CD4-positive, CD25-positive, alpha-beta regulatory T cell (primary cell): ENCODE data around the gene SULT1E1. TPM values are rescaled to one million over a fixed set of nuclear protein-coding genes. Genes with fewer than 3 reads are reported as not detected.
A peak's percentile ranks its signal among the peaks of the same experiment; 100 is the strongest.

Source experiments
- ATAC-seq, 2 donors: fragments of 150-1000 bp; cut with Tn5 transposase; one replicate each; pipeline ENCODE4 v1.10.0; 2021; ENCODE audit warnings: low read depth in 2 of 2, moderate number of reproducible peaks in 2 of 2, moderate library complexity in 1 of 2
- DNase-seq, 3 donors: peaks; one replicate each; pipeline versions ENCODE4 v3.0.0 to v3.0.0-alpha.2; 2012 to 2022; ENCODE audit warnings: mixed read lengths in 1 of 3
- H3K27ac ChIP-seq: one replicate; pipeline ENCODE4 v1.7.0; 2013; ENCODE audit warnings: mild to moderate bottlenecking, low read length; ENCODE audit not compliant: insufficient read depth, poor library complexity, severe bottlenecking
- H3K27me3 ChIP-seq: one replicate; pipeline ENCODE4 v1.7.0; 2013; ENCODE audit warnings: low read length; ENCODE audit not compliant: control insufficient read depth, insufficient read depth
- H3K36me3 ChIP-seq: one replicate; pipeline ENCODE4 v1.7.0; 2013; ENCODE audit warnings: mild to moderate bottlenecking, low read length, moderate library complexity; ENCODE audit not compliant: control insufficient read depth, insufficient read depth
- H3K4me1 ChIP-seq: 2 replicates; pipeline ENCODE4 v1.7.0; 2013; ENCODE audit warnings: mild to moderate bottlenecking, low read length; ENCODE audit not compliant: insufficient read depth, control insufficient read depth, poor library complexity, severe bottlenecking
- H3K4me3 ChIP-seq: one replicate; pipeline ENCODE4 v1.7.0; 2013; ENCODE audit warnings: low read depth, mild to moderate bottlenecking, low read length, moderate library complexity
- H3K9me3 ChIP-seq, 2 experiments: 1 replicate in 1 of 2; 2 replicates in 1 of 2; pipeline ENCODE4 v1.7.0; 2013; ENCODE audit warnings: low read length in 2 of 2, mild to moderate bottlenecking in 1 of 2, moderate library complexity in 1 of 2; ENCODE audit not compliant: control insufficient read depth in 2 of 2
- H3K27ac Mint-ChIP-seq, 3 donors: one replicate each; pipeline ENCODE4 v1.8.0; 2020 to 2022; ENCODE audit warnings: mild to moderate bottlenecking in 3 of 3, mixed read lengths in 3 of 3, moderate library complexity in 2 of 3
- H3K27me3 Mint-ChIP-seq: one replicate; pipeline ENCODE4 v1.8.0; 2022; ENCODE audit warnings: mild to moderate bottlenecking, mixed read lengths
- H3K36me3 Mint-ChIP-seq: one replicate; pipeline ENCODE4 v1.8.0; 2020; ENCODE audit warnings: mixed read lengths
- H3K4me1 Mint-ChIP-seq, 4 donors: one replicate each; pipeline ENCODE4 v1.8.0; 2020 to 2022; ENCODE audit warnings: mixed read lengths in 4 of 4, mild to moderate bottlenecking in 1 of 4
- H3K4me3 Mint-ChIP-seq, 4 donors: one replicate each; pipeline ENCODE4 v1.8.0; 2020 to 2022; ENCODE audit warnings: mild to moderate bottlenecking in 4 of 4, mixed read lengths in 4 of 4, moderate library complexity in 3 of 4
- H3K9me3 Mint-ChIP-seq, 7 donors: one replicate each; pipeline ENCODE4 v1.8.0; 2020 to 2022; ENCODE audit warnings: mixed read lengths in 7 of 7, mild to moderate bottlenecking in 3 of 7, moderate library complexity in 2 of 7
- polyA plus RNA-seq, 4 donors: library from polyadenylated mRNA; unstranded; fragments of 300-500 nt; fragmentation: Illumina TruSeq; gene quantifications; one replicate each; pipeline ENCODE4 v1.2.3, GENCODE V29; 2021
- total RNA-seq: library from RNA; stranded (reverse); gene quantifications from one replicate; pipeline ENCODE4 v1.2.3, GENCODE V29; 2022

Gene SULT1E1
- total and polyA plus RNA-seq, 5 donors from 2014 or later = not detected

- Mint-ChIP-seq H3K4me1 (peaks cover 0 to 7% (median 6%) of the 10 kb centered on the region in 4 donors), H3K4me3 (no peak overlapping the region), H3K9me3 (no peaks in the 10 kb centered on the region), H3K36me3 (no peaks in the 10 kb centered on the region), H3K27ac (no peak overlapping the region), H3K27me3 (peaks cover 4% of the 10 kb centered on the region)
- Histone ChIP-seq H3K36me3 (no peaks in the 10 kb centered on the region), H3K4me3 (no peak overlapping the region), H3K27me3 (no peaks in the 10 kb centered on the region), H3K27ac (no peak overlapping the region), H3K9me3 (no peaks in the 10 kb centered on the region), H3K4me1 (no peaks in the 10 kb centered on the region)
- no peak for DNase-seq
- no peak for ATAC-seq
Observed at GRCh38 chr4:69822198-69822597, 37.7 kb downstream of the SULT1E1 start.

DNA sequence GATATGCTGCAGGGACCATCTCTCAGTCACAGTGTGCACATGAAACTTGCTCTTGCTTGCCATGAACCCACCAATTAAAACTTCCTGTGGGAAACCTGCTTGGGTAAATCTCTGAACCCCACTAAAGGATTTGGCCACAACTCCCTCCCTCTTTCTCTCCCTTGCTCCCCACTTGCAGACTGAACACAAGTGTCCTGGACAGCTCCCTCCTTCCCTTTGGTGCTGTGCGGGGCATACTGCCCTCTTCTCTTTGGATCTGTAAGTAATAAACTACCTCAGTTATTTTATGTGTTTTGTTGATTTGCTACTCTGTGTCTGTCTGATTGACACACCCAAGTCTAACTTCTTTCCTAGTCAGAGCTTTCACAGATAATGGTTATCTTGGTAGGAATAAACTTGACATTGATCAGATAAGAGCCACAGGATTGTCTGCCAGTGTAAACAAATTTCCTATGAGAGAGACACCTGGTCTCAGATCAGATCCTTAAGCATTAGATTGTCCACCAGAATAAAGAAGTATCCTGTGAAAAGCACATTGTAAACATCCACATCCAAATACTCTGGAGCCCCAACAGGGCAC lies 41.8 kb downstream of the SULT1E1 start:
- Mint-ChIP-seq H3K4me1 (peaks cover 0 to under 1% (median 0%) of the 10 kb centered on the region in 4 donors), H3K27ac (no peak overlapping the region), H3K9me3 (no peaks in the 10 kb centered on the region), H3K27me3 (no peaks in the 10 kb centered on the region), H3K4me3 (no peak overlapping the region), H3K36me3 (no peaks in the 10 kb centered on the region)
- Histone ChIP-seq H3K4me1 (no peaks in the 10 kb centered on the region), H3K36me3 (no peaks in the 10 kb centered on the region), H3K27ac (no peak overlapping the region), H3K27me3 (no peaks in the 10 kb centered on the region), H3K9me3 (no peaks in the 10 kb centered on the region), H3K4me3 (no peak overlapping the region)
- ATAC-seq = peak in 1 of 2 donors; percentile 31
- no peak for DNase-seq

- no peak for ATAC-seq
Observed at GRCh38 chr4:69816236-69816635, 43.7 kb downstream of the SULT1E1 start.

DNA sequence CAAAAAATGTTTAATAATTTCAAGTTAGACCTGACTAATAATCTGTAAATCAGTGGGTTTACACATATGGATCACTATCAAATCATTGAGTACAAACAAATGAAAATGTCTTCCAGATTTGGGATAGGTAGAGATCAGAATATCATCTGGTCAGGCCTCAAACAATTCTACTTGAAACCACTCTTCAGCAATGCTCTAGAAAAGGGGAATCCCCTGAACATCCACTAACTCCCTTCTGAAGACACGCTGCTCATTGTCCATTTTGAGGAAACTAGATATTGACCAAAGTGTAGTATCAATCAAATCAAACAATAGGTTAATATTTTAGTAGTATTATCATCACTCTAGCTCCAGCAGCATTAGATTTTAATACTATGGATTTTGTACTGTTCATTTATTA lies 46.3 kb downstream of the SULT1E1 start:
- Histone ChIP-seq H3K27ac (no peak overlapping the region), H3K4me1 (no peaks in the 10 kb centered on the region), H3K27me3 (no peaks in the 10 kb centered on the region), H3K9me3 (no peaks in the 10 kb centered on the region), H3K4me3 (no peak overlapping the region), H3K36me3 (no peaks in the 10 kb centered on the region)
- DNase-seq (no peak), ATAC-seq (no peak)
- no peaks in the 10 kb centered on the region for H3K27me3 Mint-ChIP-seq
- H3K27ac Mint-ChIP-seq = no peak overlapping the region
- H3K9me3 Mint-ChIP-seq = no peaks in the 10 kb centered on the region
- no peaks in the 10 kb centered on the region for H3K4me1 Mint-ChIP-seq
- no peak overlapping the region for H3K4me3 Mint-ChIP-seq
- no peaks in the 10 kb centered on the region for H3K36me3 Mint-ChIP-seq

More at GRCh38 chr4:69816236-69816635, 43.7 kb downstream of the SULT1E1 start:
- no peak overlapping the region for H3K4me3 ChIP-seq
- Mint-ChIP-seq H3K4me1 (no peaks in the 10 kb centered on the region), H3K4me3 (no peak overlapping the region), H3K36me3 (no peaks in the 10 kb centered on the region), H3K27me3 (no peaks in the 10 kb centered on the region), H3K9me3 (no peaks in the 10 kb centered on the region), H3K27ac (no peak overlapping the region)
- H3K36me3 ChIP-seq = no peaks in the 10 kb centered on the region
- no peak for DNase-seq
- H3K27me3 ChIP-seq = no peaks in the 10 kb centered on the region
- no peak overlapping the region for H3K27ac ChIP-seq
- H3K9me3 ChIP-seq = no peaks in the 10 kb centered on the region
- H3K4me1 ChIP-seq = no peaks in the 10 kb centered on the region

- H3K4me1 ChIP-seq = no peaks in the 10 kb centered on the region
- no peaks in the 10 kb centered on the region for H3K27me3 Mint-ChIP-seq
- H3K9me3 ChIP-seq = no peaks in the 10 kb centered on the region
- H3K27ac Mint-ChIP-seq = no peak overlapping the region
- peaks cover 0 to 2% (median 0%) of the 10 kb centered on the region in 7 donors for H3K9me3 Mint-ChIP-seq
- H3K36me3 Mint-ChIP-seq = no peaks in the 10 kb centered on the region
- DNase-seq (no peak), ATAC-seq (no peak)
- H3K36me3 ChIP-seq = no peaks in the 10 kb centered on the region
- no peak overlapping the region for H3K27ac ChIP-seq
- no peak overlapping the region for H3K4me3 ChIP-seq
- H3K4me1 Mint-ChIP-seq = no peaks in the 10 kb centered on the region
- no peaks in the 10 kb centered on the region for H3K27me3 ChIP-seq
- H3K4me3 Mint-ChIP-seq = no peak overlapping the region
Observed at GRCh38 chr4:69811166-69811565, 48.8 kb downstream of the SULT1E1 start.

DNA sequence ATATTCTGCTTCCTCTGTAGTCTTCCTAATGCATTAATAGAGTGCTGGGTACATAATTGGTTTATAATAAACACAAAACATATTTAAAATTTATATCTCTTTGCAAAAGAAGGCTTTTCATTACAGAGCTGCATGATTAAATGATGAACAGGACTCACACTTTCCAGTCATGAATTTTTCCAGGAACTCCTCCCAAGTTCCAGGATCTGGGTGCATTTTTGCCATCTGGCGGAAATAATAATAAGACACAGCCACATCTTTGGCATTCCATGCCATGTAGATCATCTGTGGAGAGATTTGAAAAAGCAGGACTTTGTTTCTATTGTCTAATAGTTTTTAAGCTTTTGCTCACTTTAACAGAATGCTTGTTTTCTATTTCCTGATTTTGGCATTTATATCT lies 59.3 kb downstream of the SULT1E1 start:
- ATAC-seq = no peak
- peaks cover 0 to 2% (median 0%) of the 10 kb centered on the region in 7 donors for H3K9me3 Mint-ChIP-seq
- no peaks in the 10 kb centered on the region for H3K36me3 Mint-ChIP-seq
- Histone ChIP-seq H3K27me3 (no peaks in the 10 kb centered on the region), H3K4me1 (no peaks in the 10 kb centered on the region), H3K27ac (no peak overlapping the region), H3K9me3 (no peaks in the 10 kb centered on the region), H3K4me3 (no peak overlapping the region), H3K36me3 (no peaks in the 10 kb centered on the region)
- H3K4me3 Mint-ChIP-seq = no peak overlapping the region
- DNase-seq = no peak
- no peak overlapping the region for H3K27ac Mint-ChIP-seq
- no peaks in the 10 kb centered on the region for H3K4me1 Mint-ChIP-seq
- peaks cover 7% of the 10 kb centered on the region for H3K27me3 Mint-ChIP-seq

DNA sequence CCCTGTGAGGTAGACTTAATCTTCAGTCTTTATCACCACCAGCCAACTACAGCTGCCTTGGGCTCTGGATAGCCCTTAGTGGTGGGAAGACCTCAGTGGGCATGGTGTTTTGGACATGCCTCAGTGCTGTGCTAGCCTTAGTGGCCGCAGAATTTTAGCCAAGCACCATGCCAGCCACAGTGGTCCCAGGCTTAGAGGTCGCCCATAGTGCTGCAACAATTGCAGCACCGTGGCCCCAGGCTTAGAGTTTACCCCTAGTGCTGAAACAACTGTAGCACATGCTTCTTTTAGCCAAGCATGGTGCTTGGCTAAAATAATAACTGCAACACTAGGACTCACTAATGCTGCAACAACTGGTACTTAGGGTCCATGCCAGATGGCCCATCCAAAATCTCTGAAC lies 60.6 kb downstream of the SULT1E1 start:
- H3K4me1 ChIP-seq = no peaks in the 10 kb centered on the region
- Mint-ChIP-seq H3K9me3 (peaks cover 0 to 2% (median 0%) of the 10 kb centered on the region in 7 donors), H3K4me3 (no peak overlapping the region), H3K36me3 (no peaks in the 10 kb centered on the region), H3K27ac (no peak overlapping the region), H3K27me3 (peaks cover 7% of the 10 kb centered on the region), H3K4me1 (peaks cover 0 to 3% (median 0%) of the 10 kb centered on the region in 4 donors)
- no peaks in the 10 kb centered on the region for H3K27me3 ChIP-seq
- no peaks in the 10 kb centered on the region for H3K36me3 ChIP-seq
- no peaks in the 10 kb centered on the region for H3K9me3 ChIP-seq
- no peak overlapping the region for H3K4me3 ChIP-seq
- DNase-seq (no peak), ATAC-seq (no peak)
- H3K27ac ChIP-seq = no peak overlapping the region

GRCh38 chr4:69793732-69794131 lies 66.2 kb downstream of the SULT1E1 start:
- no peak for DNase-seq
- no peaks in the 10 kb centered on the region for H3K9me3 ChIP-seq
- H3K4me3 ChIP-seq = no peak overlapping the region
- H3K9me3 Mint-ChIP-seq = peaks cover 0 to 4% (median 0%) of the 10 kb centered on the region in 7 donors
- H3K36me3 Mint-ChIP-seq = no peaks in the 10 kb centered on the region
- no peak overlapping the region for H3K4me3 Mint-ChIP-seq
- no peak overlapping the region for H3K27ac Mint-ChIP-seq
- no peaks in the 10 kb centered on the region for H3K27me3 ChIP-seq
- no peak overlapping the region for H3K27ac ChIP-seq
- peaks cover 7% of the 10 kb centered on the region for H3K27me3 Mint-ChIP-seq
- H3K4me1 ChIP-seq = no peaks in the 10 kb centered on the region
- H3K4me1 Mint-ChIP-seq = peaks cover 0 to 3% (median 0%) of the 10 kb centered on the region in 4 donors
- no peak for ATAC-seq
- H3K36me3 ChIP-seq = no peaks in the 10 kb centered on the region
